IPS-15b (cell line): Measurements from ENCODE around the gene BTBD9.

ENCODE experiments used
- H3K27me3 ChIP-seq: one replicate; pipeline ENCODE4 v1.6.1; 2013; ENCODE audit warnings: low read length; ENCODE audit not compliant: control insufficient read depth, insufficient read depth
- H3K36me3 ChIP-seq: one replicate; pipeline ENCODE4 v1.6.1; 2013; ENCODE audit warnings: low read length; ENCODE audit not compliant: control insufficient read depth, insufficient read depth
- H3K4me1 ChIP-seq: one replicate; pipeline ENCODE4 v1.6.1; 2013; ENCODE audit warnings: mild to moderate bottlenecking, low read length; ENCODE audit not compliant: control insufficient read depth, insufficient read depth
- H3K4me3 ChIP-seq: one replicate; pipeline ENCODE4 v1.5.1; 2013; ENCODE audit warnings: low read depth, low read length
- H3K9ac ChIP-seq: one replicate; pipeline ENCODE4 v1.6.1; 2013; ENCODE audit warnings: low read depth, mild to moderate bottlenecking, low read length
- H3K9me3 ChIP-seq: one replicate; pipeline ENCODE4 v1.6.1; 2013; ENCODE audit warnings: mild to moderate bottlenecking, low read length; ENCODE audit not compliant: control insufficient read depth, insufficient read depth

BTBD9 gene

GRCh38 chr6:38406096-38406495 is 233.6 kb downstream of the BTBD9 start:
- H3K9ac ChIP-seq, result no peak overlapping the region
- H3K27me3 ChIP-seq, result no peaks in the 10 kb centered on the region
- H3K4me3 ChIP-seq, result no peak overlapping the region
- no peaks in the 10 kb centered on the region for H3K36me3 ChIP-seq
- H3K4me1 ChIP-seq, result peaks cover 6% of the 10 kb centered on the region
- H3K9me3 ChIP-seq, result no peaks in the 10 kb centered on the region

GRCh38 chr6:38404900-38405556 is 234.7 kb downstream of the BTBD9 start:
- no peaks in the 10 kb centered on the region for H3K9me3 ChIP-seq
- no peak overlapping the region for H3K9ac ChIP-seq
- no peak overlapping the region for H3K4me3 ChIP-seq
- H3K27me3 ChIP-seq, result no peaks in the 10 kb centered on the region
- H3K4me1 ChIP-seq, result peaks cover 6% of the 10 kb centered on the region
- H3K36me3 ChIP-seq, result no peaks in the 10 kb centered on the region

GRCh38 chr6:38404355-38404754 is 235.4 kb downstream of the BTBD9 start:
- H3K4me3 ChIP-seq, result no peak overlapping the region
- no peaks in the 10 kb centered on the region for H3K36me3 ChIP-seq
- H3K27me3 ChIP-seq, result no peaks in the 10 kb centered on the region
- H3K9me3 ChIP-seq, result no peaks in the 10 kb centered on the region
- H3K9ac ChIP-seq, result no peak overlapping the region
- H3K4me1 ChIP-seq, result peaks cover 6% of the 10 kb centered on the region

GRCh38 chr6:38403548-38403947 is 236.2 kb downstream of the BTBD9 start:
- Histone ChIP-seq H3K9me3 (no peaks in the 10 kb centered on the region), H3K9ac (no peak overlapping the region), H3K4me1 (peaks cover 6% of the 10 kb centered on the region), H3K36me3 (no peaks in the 10 kb centered on the region), H3K27me3 (no peaks in the 10 kb centered on the region), H3K4me3 (no peak overlapping the region)

GRCh38 chr6:38400764-38401163 is 239.0 kb downstream of the BTBD9 start:
- Histone ChIP-seq H3K36me3 (no peaks in the 10 kb centered on the region), H3K9ac (no peak overlapping the region), H3K4me3 (no peak overlapping the region), H3K4me1 (peaks cover 4% of the 10 kb centered on the region), H3K9me3 (no peaks in the 10 kb centered on the region), H3K27me3 (no peaks in the 10 kb centered on the region)

GRCh38 chr6:38400101-38400500 is 239.6 kb downstream of the BTBD9 start:
- H3K4me1 ChIP-seq, result peaks cover 3% of the 10 kb centered on the region
- H3K4me3 ChIP-seq, result no peak overlapping the region
- no peaks in the 10 kb centered on the region for H3K9me3 ChIP-seq
- no peaks in the 10 kb centered on the region for H3K36me3 ChIP-seq
- no peaks in the 10 kb centered on the region for H3K27me3 ChIP-seq
- no peak overlapping the region for H3K9ac ChIP-seq

- H3K4me1 ChIP-seq, result peaks cover 11% of the 10 kb centered on the region
- H3K9me3 ChIP-seq, result no peaks in the 10 kb centered on the region
- no peaks in the 10 kb centered on the region for H3K27me3 ChIP-seq
- no peak overlapping the region for H3K9ac ChIP-seq
- H3K4me3 ChIP-seq, result no peak overlapping the region
- no peaks in the 10 kb centered on the region for H3K36me3 ChIP-seq
Measured at GRCh38 chr6:38396209-38396608, 243.5 kb downstream of the BTBD9 start.

- no peak overlapping the region for H3K9ac ChIP-seq
- no peaks in the 10 kb centered on the region for H3K27me3 ChIP-seq
- peaks cover 12% of the 10 kb centered on the region for H3K4me1 ChIP-seq
- no peak overlapping the region for H3K4me3 ChIP-seq
- no peaks in the 10 kb centered on the region for H3K9me3 ChIP-seq
- no peaks in the 10 kb centered on the region for H3K36me3 ChIP-seq
Measured at GRCh38 chr6:38393986-38394385, 245.7 kb downstream of the BTBD9 start.

GRCh38 chr6:38391626-38392579 is 247.8 kb downstream of the BTBD9 start:
- Histone ChIP-seq H3K4me3 (no peak overlapping the region), H3K36me3 (no peaks in the 10 kb centered on the region), H3K9me3 (no peaks in the 10 kb centered on the region), H3K27me3 (no peaks in the 10 kb centered on the region), H3K4me1 (peaks cover 12% of the 10 kb centered on the region), H3K9ac (no peak overlapping the region)

GRCh38 chr6:38391206-38391605 is 248.5 kb downstream of the BTBD9 start:
- no peaks in the 10 kb centered on the region for H3K27me3 ChIP-seq
- H3K36me3 ChIP-seq, result no peaks in the 10 kb centered on the region
- no peak overlapping the region for H3K9ac ChIP-seq
- H3K4me3 ChIP-seq, result no peak overlapping the region
- peaks cover 12% of the 10 kb centered on the region for H3K4me1 ChIP-seq
- H3K9me3 ChIP-seq, result no peaks in the 10 kb centered on the region

- Histone ChIP-seq H3K36me3 (no peaks in the 10 kb centered on the region), H3K9ac (no peak overlapping the region), H3K9me3 (no peaks in the 10 kb centered on the region), H3K4me1 (peaks cover 12% of the 10 kb centered on the region), H3K4me3 (no peak overlapping the region), H3K27me3 (no peaks in the 10 kb centered on the region)
Measured at GRCh38 chr6:38389875-38390274, 249.9 kb downstream of the BTBD9 start.

GRCh38 chr6:38387971-38388370 is 251.8 kb downstream of the BTBD9 start:
- Histone ChIP-seq H3K36me3 (no peaks in the 10 kb centered on the region), H3K4me1 (peaks cover 12% of the 10 kb centered on the region), H3K9me3 (no peaks in the 10 kb centered on the region), H3K4me3 (no peak overlapping the region), H3K27me3 (no peaks in the 10 kb centered on the region), H3K9ac (no peak overlapping the region)
